H1 (cell line): ENCODE measurements around the gene ELP6. TPM values are rescaled to one million over a fixed set of nuclear protein-coding genes. Genes with fewer than 3 reads are reported as not detected.

Source experiments
- CTCF ChIA-PET: fragments of 300-600 bp; sonication (Branson Sonifier 250); formaldehyde crosslinking; loops from one replicate; lab custom pipeline; 2021; ENCODE audit not compliant: partially characterized antibody; lab: Charles Lee
- POLR2A ChIA-PET: fragments of 300-600 bp; sonication (Branson Sonifier 250); formaldehyde crosslinking; loops from one replicate; lab custom pipeline; 2021; ENCODE audit warnings: inconsistent platforms; ENCODE audit not compliant: partially characterized antibody; lab: Charles Lee
- DNase-seq, 2 experiments: peaks; one replicate each; pipeline versions ENCODE4 v3.0.0 to v3.0.0-alpha.2; 2010 to 2022; ENCODE audit warnings: low spot score in 2 of 2, low read depth in 1 of 2, mixed read lengths in 1 of 2
- FAIRE-seq: peaks from 2 replicates; lab custom pipeline; 2011; peaks lifted over from hg19 to GRCh38; lab: Jason Lieb, UNC
- H2AFZ ChIP-seq: 2 replicates; pipeline ENCODE4 v1.8.1; 2012; ENCODE audit warnings: low read length, inconsistent platforms
- H2AK5ac ChIP-seq: 2 replicates; pipeline ENCODE4 v1.6.1; 2013; ENCODE audit warnings: low read depth, low read length
- H2BK120ac ChIP-seq: replicated peaks from 2 replicates; pipeline ENCODE3; 2013; ENCODE audit warnings: low read depth, low read length, inconsistent platforms
- H2BK12ac ChIP-seq: 2 replicates; pipeline ENCODE4 v1.6.1; 2013; ENCODE audit warnings: low read depth, low read length
- H2BK15ac ChIP-seq: 2 replicates; pipeline ENCODE4 v1.6.1; 2013; ENCODE audit warnings: low read length
- H2BK20ac ChIP-seq: 2 replicates; pipeline ENCODE4 v1.6.1; 2013; ENCODE audit warnings: low read length
- H2BK5ac ChIP-seq: 2 replicates; pipeline ENCODE4 v1.6.1; 2013; ENCODE audit warnings: low read depth, low read length
- H3K14ac ChIP-seq: 2 replicates; pipeline ENCODE4 v1.6.1; 2013; ENCODE audit warnings: inconsistent platforms; ENCODE audit not compliant: insufficient read length
- H3K18ac ChIP-seq: 2 replicates; pipeline ENCODE4 v1.6.1; 2013; ENCODE audit warnings: low read length; ENCODE audit errors: extremely low read depth
- H3K23ac ChIP-seq: 2 replicates; pipeline ENCODE4 v1.6.1; 2013; ENCODE audit warnings: inconsistent platforms; ENCODE audit not compliant: insufficient read length
- H3K23me2 ChIP-seq: 2 replicates; pipeline ENCODE4 v1.6.1; 2013; ENCODE audit warnings: low read depth, low read length
- H3K27ac ChIP-seq: 2 replicates; pipeline ENCODE4 v1.6.1; 2011; ENCODE audit warnings: low read depth, low read length, inconsistent platforms
- H3K27me3 ChIP-seq, 4 experiments: replicated peaks in 1 of 4; 1 replicate in 1 of 4; 2 replicates in 3 of 4; pipeline versions ENCODE4 v1.6.1 to v1.8.1; 2011 to 2013; ENCODE audit warnings: low read length in 3 of 4, mild to moderate bottlenecking in 3 of 4, inconsistent platforms in 2 of 4, mixed read lengths in 2 of 4, moderate library complexity in 1 of 4; ENCODE audit not compliant: control insufficient read depth in 3 of 4, insufficient read depth in 3 of 4; ENCODE audit errors: extremely low read depth in 1 of 4
- H3K36me3 ChIP-seq, 4 experiments: 2 replicates each; pipeline versions ENCODE4 v1.6.1 to v1.8.1; 2011 to 2013; ENCODE audit warnings: mild to moderate bottlenecking in 4 of 4, low read length in 3 of 4, moderate library complexity in 2 of 4, control low read depth in 1 of 4, inconsistent platforms in 1 of 4; ENCODE audit not compliant: insufficient read depth in 4 of 4, control insufficient read depth in 2 of 4
- H3K4ac ChIP-seq: replicated peaks from 2 replicates; pipeline ENCODE3; 2013; ENCODE audit warnings: low read length, low read depth, mixed read lengths, inconsistent platforms; ENCODE audit not compliant: insufficient read length
- H3K4me1 ChIP-seq, 4 experiments: replicated peaks in 1 of 4; 1 replicate in 1 of 4; 2 replicates in 3 of 4; pipeline versions ENCODE4 v1.6.1 to v1.8.1; 2011 to 2013; ENCODE audit warnings: low read length in 3 of 4, inconsistent platforms in 2 of 4, mixed read lengths in 1 of 4; ENCODE audit not compliant: insufficient read depth in 4 of 4, control insufficient read depth in 3 of 4
- H3K4me2 ChIP-seq, 2 experiments: 2 replicates each; pipeline versions ENCODE4 v1.6.1 to v1.8.1; 2011 to 2013; ENCODE audit warnings: low read depth in 2 of 2, low read length in 2 of 2, control low read depth in 1 of 2, inconsistent platforms in 1 of 2, mild to moderate bottlenecking in 1 of 2; ENCODE audit not compliant: insufficient read depth in 1 of 2
- H3K4me3 ChIP-seq, 4 experiments: fragments of 200-600, 300-600 bp in 1 of 4; sonication (generic), shearing (Covaris generic), sonication (Bioruptor Twin) in 1 of 4; 2 replicates each; pipeline versions ENCODE4 v1.5.1 to v1.8.1; 2011 to 2016; ENCODE audit warnings: low read length in 4 of 4, low read depth in 3 of 4, control low read depth in 2 of 4, inconsistent platforms in 2 of 4, mild to moderate bottlenecking in 2 of 4, mixed read lengths in 1 of 4, moderate library complexity in 1 of 4; ENCODE audit not compliant: insufficient read depth in 2 of 4; ENCODE audit errors: extremely low read depth in 1 of 4
- H3K56ac ChIP-seq: replicated peaks from 2 replicates; pipeline ENCODE3; 2013; ENCODE audit warnings: low read depth, mild to moderate bottlenecking, mixed read lengths, low read length, inconsistent platforms; ENCODE audit not compliant: insufficient read length
- H3K79me1 ChIP-seq: 2 replicates; pipeline ENCODE4 v1.6.1; 2013; ENCODE audit warnings: low read depth, low read length, control low read depth
- H3K79me2 ChIP-seq, 2 experiments: 2 replicates each; pipeline versions ENCODE4 v1.6.1 to v1.8.1; 2012 to 2013; ENCODE audit warnings: low read length in 2 of 2, mild to moderate bottlenecking in 2 of 2, inconsistent platforms in 1 of 2; ENCODE audit not compliant: insufficient read depth in 2 of 2, control insufficient read depth in 1 of 2
- H3K9ac ChIP-seq, 4 experiments: replicated peaks in 1 of 4; 1 replicate in 1 of 4; 2 replicates in 3 of 4; pipeline versions ENCODE4 v1.6.1 to v1.8.1; 2011 to 2013; ENCODE audit warnings: low read depth in 3 of 4, low read length in 3 of 4, control low read depth in 2 of 4, mild to moderate bottlenecking in 2 of 4, moderate library complexity in 2 of 4, inconsistent platforms in 1 of 4; ENCODE audit errors: extremely low read depth in 1 of 4
- H3K9me3 ChIP-seq, 2 experiments: 2 replicates each; pipeline versions ENCODE4 v1.6.1 to v1.8.1; 2012 to 2013; ENCODE audit warnings: mild to moderate bottlenecking in 2 of 2, moderate library complexity in 2 of 2, control low read depth in 1 of 2, inconsistent platforms in 1 of 2, low read depth in 1 of 2, low read length in 1 of 2, mixed read lengths in 1 of 2; ENCODE audit not compliant: insufficient read depth in 2 of 2
- H4K20me1 ChIP-seq, 2 experiments: replicated peaks in 1 of 2; 2 replicates each; pipeline versions ENCODE3 to v1.8.1; 2011 to 2013; ENCODE audit warnings: inconsistent platforms in 2 of 2, low read length in 2 of 2, mild to moderate bottlenecking in 1 of 2; ENCODE audit not compliant: insufficient read depth in 2 of 2, control insufficient read depth in 1 of 2
- H4K5ac ChIP-seq: 2 replicates; pipeline ENCODE4 v1.6.1; 2013; ENCODE audit warnings: low read length, low read depth, mixed read lengths, inconsistent platforms; ENCODE audit not compliant: insufficient read length
- H4K8ac ChIP-seq: 2 replicates; pipeline ENCODE4 v1.8.0; 2013; ENCODE audit warnings: mild to moderate bottlenecking, moderate library complexity, low read length, inconsistent platforms; ENCODE audit not compliant: insufficient read depth; ENCODE audit errors: extremely low read depth
- H4K91ac ChIP-seq: replicated peaks from 2 replicates; pipeline ENCODE3; 2013; ENCODE audit warnings: low read length, mixed read lengths, inconsistent platforms; ENCODE audit not compliant: insufficient read length
- CBX5 ChIP-seq: fragments of 300-800, 300-1000 bp; sonication (generic); IDR thresholded peaks from 2 replicates; pipeline ENCODE4 v1.7.1; 2016; ENCODE audit warnings: antibody characterized with exemption, low read length, low read depth
- KDM1A ChIP-seq: fragments of 200-600, 300-600 bp; sonication (generic); IDR thresholded peaks from 2 replicates; pipeline ENCODE4 v1.7.1; 2016; ENCODE audit warnings: mild to moderate bottlenecking, low read length, borderline replicate concordance
- PHF8 ChIP-seq: fragments of 200-600 bp; sonication (generic); conservative IDR thresholded peaks from 2 replicates; pipeline ENCODE4 v1.7.1; 2012; ENCODE audit warnings: low read depth, mild to moderate bottlenecking, inconsistent platforms, low read length, moderate library complexity
- SP4 ChIP-seq: IDR thresholded peaks from 2 replicates; pipeline ENCODE4 v1.6.1; 2012; ENCODE audit warnings: low read length, inconsistent platforms
- TBP ChIP-seq: IDR thresholded peaks from 2 replicates; pipeline ENCODE4 v1.6.1; 2011; ENCODE audit warnings: low read depth, low read length, improper control_type of control experiment
- WGBS, 2 experiments: shearing (Covaris generic) in 1 of 2; methylation state at CpG; one replicate each; pipeline versions ENCODE4 v1.1.6 to v1.1.7; 2013 to 2015; ENCODE audit warnings: low lambda C conversion rate in 2 of 2, mixed read lengths in 2 of 2, inconsistent platforms in 1 of 2, low coverage in 1 of 2, missing lambda C conversion rate in 1 of 2; ENCODE audit not compliant: insufficient replicate concordance in 2 of 2, insufficient coverage in 1 of 2, insufficient read length in 1 of 2; ENCODE audit errors: extremely low coverage in 1 of 2, missing lambda C conversion rate in 1 of 2; 5-methylcytosine and 5-hydroxymethylcytosine counted together
- polyA plus RNA-seq, 7 experiments: library from polyadenylated mRNA; depleted of rRNA in 3 of 7; stranded (reverse) in 5 of 7; unstranded in 2 of 7; fragments of >200 nt in 5 of 7; fragments of 200-250 nt in 2 of 7; gene quantifications; 1 replicate in 5 of 7; 2 replicates in 1 of 7; 4 replicates in 1 of 7; pipeline versions ENCODE4 v1.2.1 to v1.2.3, GENCODE V29; 2011 to 2013; ENCODE audit warnings: missing spikeins in 2 of 7, mixed read lengths in 2 of 7
- total RNA-seq: library from RNA; stranded (reverse); fragmentation: NEBNext Ultra II Directional; extraction: Animal tissue kit (Norgen Biotek cat#: 25700); gene quantifications from 2 replicates; pipeline ENCODE4 v1.2.1, GENCODE V29; 2021
- TF ChIP-seq, protein P1 (sequence below): IDR thresholded peaks from 2 replicates; pipeline ENCODE4 v1.6.1; 2012; ENCODE audit warnings: low read length, inconsistent platforms

ELP6 gene
- total and polyA plus RNA-seq, 2 of the 8 experiments (the other 6 are each of a cell fraction or from before 2014, with no cell fraction given): 51.1 to 78.7 TPM

DNA sequence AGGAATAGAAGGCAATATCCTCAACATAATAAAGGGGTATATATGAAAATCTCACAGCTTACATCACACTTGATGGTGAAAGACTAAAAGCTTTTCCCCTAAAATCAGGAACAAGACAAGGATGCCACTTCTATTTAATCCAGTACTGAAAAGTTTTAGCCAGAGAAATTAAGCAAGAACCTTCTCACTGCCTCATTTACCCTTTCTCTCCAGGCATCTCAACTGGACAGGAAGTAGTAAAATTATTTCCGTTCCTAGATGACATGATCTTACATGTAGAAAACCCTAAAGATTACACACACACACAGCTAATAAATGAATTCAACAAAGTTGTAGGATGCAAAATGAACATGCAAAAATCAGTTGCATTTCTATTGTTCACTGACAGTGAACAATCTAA, 48.9 kb downstream of the ELP6 start:
- Histone ChIP-seq H3K27me3 (no peaks in the 10 kb centered on the region), H3K79me2 (peaks cover 6 to 80% of the 10 kb centered on the region in 2 experiments), H4K5ac (no peak overlapping the region), H2AK5ac (no peak overlapping the region), H3K9ac (no peak overlapping the region), H3K9me3 (no peaks in the 10 kb centered on the region), H2BK12ac (no peak overlapping the region), H3K4ac (no peak overlapping the region), H3K4me2 (no peak overlapping the region), H3K23me2 (no peaks in the 10 kb centered on the region), H4K91ac (no peak overlapping the region), H2BK20ac (no peak overlapping the region), H3K36me3 (no peaks in the 10 kb centered on the region), H3K4me1 (peaks cover 0 to 2% (median under 1%) of the 10 kb centered on the region in 4 experiments; a peak in 1 of 7 replicates), H4K20me1 (peaks cover 0 to 2% of the 10 kb centered on the region in 2 experiments), H3K18ac (no peak overlapping the region), H3K27ac (no peak overlapping the region), H2AFZ (no peak overlapping the region), H3K4me3 (no peak overlapping the region), H3K14ac (no peak overlapping the region), H2BK15ac (no peak overlapping the region), H2BK5ac (no peak overlapping the region), H3K23ac (no peak overlapping the region), H4K8ac (no peak overlapping the region), H2BK120ac (no peak overlapping the region), H3K79me1 (peaks cover 13% of the 10 kb centered on the region), H3K56ac (no peak overlapping the region)
- ChIA-PET CTCF (no interaction called here), POLR2A (no interaction called here)
- no peak for DNase-seq
- 100% methylated on average over 1 of the region's 1 CpG; no CpG with 5 or more reads in 1 of the 2 experiments for WGBS, 2 experiments
- TF ChIP-seq CBX5 (no peak), PHF8 (no peak), KDM1A (no peak), SP4 (no peak), TBP (no peak)
- TF ChIP-seq, protein P1, sequence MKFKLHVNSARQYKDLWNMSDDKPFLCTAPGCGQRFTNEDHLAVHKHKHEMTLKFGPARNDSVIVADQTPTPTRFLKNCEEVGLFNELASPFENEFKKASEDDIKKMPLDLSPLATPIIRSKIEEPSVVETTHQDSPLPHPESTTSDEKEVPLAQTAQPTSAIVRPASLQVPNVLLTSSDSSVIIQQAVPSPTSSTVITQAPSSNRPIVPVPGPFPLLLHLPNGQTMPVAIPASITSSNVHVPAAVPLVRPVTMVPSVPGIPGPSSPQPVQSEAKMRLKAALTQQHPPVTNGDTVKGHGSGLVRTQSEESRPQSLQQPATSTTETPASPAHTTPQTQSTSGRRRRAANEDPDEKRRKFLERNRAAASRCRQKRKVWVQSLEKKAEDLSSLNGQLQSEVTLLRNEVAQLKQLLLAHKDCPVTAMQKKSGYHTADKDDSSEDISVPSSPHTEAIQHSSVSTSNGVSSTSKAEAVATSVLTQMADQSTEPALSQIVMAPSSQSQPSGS: no peak
- no peak for FAIRE-seq
